GM18519 (cell line): ENCODE measurements around the gene FGFR2.

ENCODE experiments used
- ATAC-seq: cut with Tn5 transposase; IDR thresholded peaks from one replicate; pipeline ENCODE4 v1.9.1; 2021; ENCODE audit warnings: mild to moderate bottlenecking, moderate library complexity; ENCODE audit not compliant: unreplicated experiment, low FRiP score

FGFR2 gene

GRCh38 chr10:121611393-121612159, 13.3 kb upstream of the FGFR2 start:
- ATAC-seq: no peak

- ATAC-seq: no peak
Observed at GRCh38 chr10:121610798-121611323, 12.6 kb upstream of the FGFR2 start.

- no peak for ATAC-seq
Observed at GRCh38 chr10:121609426-121610380, 11.5 kb upstream of the FGFR2 start.

GRCh38 chr10:121608469-121609190, 10.4 kb upstream of the FGFR2 start:
- ATAC-seq: no peak

- ATAC-seq: no peak
Observed at GRCh38 chr10:121607310-121608055, 9.2 kb upstream of the FGFR2 start.

- ATAC-seq: no peak
Observed at GRCh38 chr10:121605708-121606107, 7.5 kb upstream of the FGFR2 start.

- ATAC-seq: no peak
Observed at GRCh38 chr10:121601458-121601857, 3.2 kb upstream of the FGFR2 start.

- ATAC-seq: no peak
Observed at GRCh38 chr10:121600611-121601010, 2.4 kb upstream of the FGFR2 start.

GRCh38 chr10:121599947-121600346, 1.7 kb upstream of the FGFR2 start:
- no peak for ATAC-seq

- no peak for ATAC-seq
Observed at GRCh38 chr10:121597504-121598262, 561 bp downstream of the FGFR2 start.

- no peak for ATAC-seq
Observed at GRCh38 chr10:121596689-121597503, 1.3 kb downstream of the FGFR2 start.

- no peak for ATAC-seq
Observed at GRCh38 chr10:121595806-121596688, 2.2 kb downstream of the FGFR2 start.

GRCh38 chr10:121595351-121595805, 2.9 kb downstream of the FGFR2 start:
- ATAC-seq: no peak

- ATAC-seq: no peak
Observed at GRCh38 chr10:121594623-121595350, 3.5 kb downstream of the FGFR2 start.

GRCh38 chr10:121594076-121594475, 4.2 kb downstream of the FGFR2 start:
- no peak for ATAC-seq

- ATAC-seq: no peak
Observed at GRCh38 chr10:121593281-121594075, 4.8 kb downstream of the FGFR2 start.
